HAP-1 (cell line): ENCODE measurements around the gene NPC1.
"Not testable (repeated sequence)": the region's sequence is repeated elsewhere in the genome, so short reads cannot be mapped to it uniquely, and the experiment has no call there.

ENCODE experiments used
- DNase-seq, 2 experiments: peaks; one replicate each; pipeline ENCODE4 v3.0.0-alpha.2; 2016 to 2020; ENCODE audit warnings: low spot score in 2 of 2
- H3K27me3 ChIP-seq: fragments of 250-450 bp; sonication (Bioruptor Pico); 2 replicates; pipeline ENCODE4 v1.5.1; 2020; ENCODE audit warnings: low read depth, mild to moderate bottlenecking, moderate library complexity
- H3K36me3 ChIP-seq: fragments of 250-450 bp; sonication (Bioruptor Pico); replicated peaks from 2 replicates; pipeline ENCODE4 v1.5.1; 2020; ENCODE audit warnings: mild to moderate bottlenecking
- H3K4me1 ChIP-seq: fragments of 250-450 bp; sonication (Bioruptor Pico); 2 replicates; pipeline ENCODE4 v1.5.1; 2020; ENCODE audit warnings: mild to moderate bottlenecking
- H3K4me3 ChIP-seq: fragments of 250-450 bp; sonication (Bioruptor Pico); 2 replicates; pipeline ENCODE4 v1.5.1; 2020; ENCODE audit warnings: mild to moderate bottlenecking, moderate library complexity
- H3K9me3 ChIP-seq: fragments of 250-450 bp; sonication (Bioruptor Pico); 2 replicates; pipeline ENCODE4 v1.5.1; 2020; ENCODE audit warnings: mild to moderate bottlenecking, moderate library complexity
- in situ Hi-C: fragments of 300-500 bp; cut with MboI; formaldehyde crosslinking; loops from 3 replicates; pipeline ENCODE4 v1.14.3; 2020; ENCODE audit warnings: low sequenced_read_pairs, inconsistent platforms, mixed read lengths

NPC1 gene

GRCh38 chr18:23565916-23566547 lies 20.3 kb downstream of the NPC1 start:
- no peak for DNase-seq
- Histone ChIP-seq H3K36me3 (peaks cover 40% of the 10 kb centered on the region), H3K4me3 (no peak overlapping the region), H3K4me1 (no peaks in the 10 kb centered on the region), H3K9me3 (no peaks in the 10 kb centered on the region), H3K27me3 (no peaks in the 10 kb centered on the region)
- in situ Hi-C loops, result no loop called here

- Histone ChIP-seq H3K4me1 (no peaks in the 10 kb centered on the region), H3K27me3 (no peaks in the 10 kb centered on the region), H3K36me3 (peaks cover 32% of the 10 kb centered on the region), H3K9me3 (no peaks in the 10 kb centered on the region), H3K4me3 (no peak overlapping the region)
- in situ Hi-C loops, result no loop called here
- no peak for DNase-seq
Observed at GRCh38 chr18:23563377-23564043, 22.8 kb downstream of the NPC1 start.

GRCh38 chr18:23560186-23560585 lies 26.1 kb downstream of the NPC1 start:
- H3K36me3 ChIP-seq, result peaks cover 29% of the 10 kb centered on the region
- H3K27me3 ChIP-seq, result no peaks in the 10 kb centered on the region
- no peak for DNase-seq
- in situ Hi-C loops, result no loop called here
- H3K9me3 ChIP-seq, result no peaks in the 10 kb centered on the region
- no peak overlapping the region for H3K4me3 ChIP-seq
- H3K4me1 ChIP-seq, result no peaks in the 10 kb centered on the region

- H3K4me3 ChIP-seq, H3K27me3 ChIP-seq, H3K9me3 ChIP-seq, H3K4me1 ChIP-seq, DNase-seq, in situ Hi-C loops: not testable (repeated sequence)
- H3K36me3 ChIP-seq, result peaks cover 39% of the 10 kb centered on the region
Observed at GRCh38 chr18:23557511-23557910, 28.8 kb downstream of the NPC1 start.

- in situ Hi-C loops, result no loop called here
- H3K9me3 ChIP-seq, result no peaks in the 10 kb centered on the region
- H3K36me3 ChIP-seq, result peaks cover 46% of the 10 kb centered on the region
- H3K4me1 ChIP-seq, result no peaks in the 10 kb centered on the region
- DNase-seq, result no peak
- no peak overlapping the region for H3K4me3 ChIP-seq
- no peaks in the 10 kb centered on the region for H3K27me3 ChIP-seq
Observed at GRCh38 chr18:23556145-23556780, 30.0 kb downstream of the NPC1 start.

- Histone ChIP-seq H3K9me3 (no peaks in the 10 kb centered on the region), H3K36me3 (peaks cover 48% of the 10 kb centered on the region), H3K27me3 (no peaks in the 10 kb centered on the region), H3K4me1 (no peaks in the 10 kb centered on the region), H3K4me3 (no peak overlapping the region)
- in situ Hi-C loops, result no loop called here
- no peak for DNase-seq
Observed at GRCh38 chr18:23553887-23554286, 32.4 kb downstream of the NPC1 start.

GRCh38 chr18:23552505-23552904 lies 33.8 kb downstream of the NPC1 start:
- in situ Hi-C loops, result no loop called here
- H3K27me3 ChIP-seq, result no peaks in the 10 kb centered on the region
- no peaks in the 10 kb centered on the region for H3K9me3 ChIP-seq
- peaks cover 46% of the 10 kb centered on the region for H3K36me3 ChIP-seq
- H3K4me3 ChIP-seq, result no peak overlapping the region
- DNase-seq, result no peak
- H3K4me1 ChIP-seq, result no peaks in the 10 kb centered on the region

GRCh38 chr18:23551978-23552377 lies 34.3 kb downstream of the NPC1 start:
- Histone ChIP-seq H3K4me1 (no peaks in the 10 kb centered on the region), H3K4me3 (no peak overlapping the region), H3K36me3 (peaks cover 51% of the 10 kb centered on the region), H3K9me3 (no peaks in the 10 kb centered on the region), H3K27me3 (no peaks in the 10 kb centered on the region)
- DNase-seq, result no peak
- in situ Hi-C loops, result no loop called here

- no peak for DNase-seq
- Histone ChIP-seq H3K27me3 (no peaks in the 10 kb centered on the region), H3K36me3 (peaks cover 57% of the 10 kb centered on the region), H3K4me3 (no peak overlapping the region), H3K4me1 (no peaks in the 10 kb centered on the region), H3K9me3 (no peaks in the 10 kb centered on the region)
- in situ Hi-C loops, result no loop called here
Observed at GRCh38 chr18:23550898-23551297, 35.4 kb downstream of the NPC1 start.

- peaks cover 47% of the 10 kb centered on the region for H3K36me3 ChIP-seq
- in situ Hi-C loops, result no loop called here
Observed at GRCh38 chr18:23548719-23549118, 37.6 kb downstream of the NPC1 start.

GRCh38 chr18:23548275-23548674 lies 38.0 kb downstream of the NPC1 start:
- no peak for DNase-seq
- H3K36me3 ChIP-seq, result peaks cover 42% of the 10 kb centered on the region
- no peaks in the 10 kb centered on the region for H3K4me1 ChIP-seq
- H3K4me3 ChIP-seq, result no peak overlapping the region
- H3K9me3 ChIP-seq, result no peaks in the 10 kb centered on the region
- H3K27me3 ChIP-seq, result no peaks in the 10 kb centered on the region
- in situ Hi-C loops, result no loop called here

More at GRCh38 chr18:23548719-23549118, 37.6 kb downstream of the NPC1 start:
- no peaks in the 10 kb centered on the region for H3K27me3 ChIP-seq
- no peak overlapping the region for H3K4me3 ChIP-seq
- H3K9me3 ChIP-seq, result no peaks in the 10 kb centered on the region
- no peaks in the 10 kb centered on the region for H3K4me1 ChIP-seq
- DNase-seq, result no peak

GRCh38 chr18:23547846-23548245 lies 38.5 kb downstream of the NPC1 start:
- H3K4me1 ChIP-seq, result no peaks in the 10 kb centered on the region
- H3K27me3 ChIP-seq, result no peaks in the 10 kb centered on the region
- no peaks in the 10 kb centered on the region for H3K9me3 ChIP-seq
- H3K36me3 ChIP-seq, result peaks cover 38% of the 10 kb centered on the region
- H3K4me3 ChIP-seq, result no peak overlapping the region
- in situ Hi-C loops, result no loop called here
- no peak for DNase-seq

GRCh38 chr18:23547306-23547705 lies 39.0 kb downstream of the NPC1 start:
- Histone ChIP-seq H3K27me3 (no peaks in the 10 kb centered on the region), H3K36me3 (peaks cover 38% of the 10 kb centered on the region), H3K4me1 (no peaks in the 10 kb centered on the region), H3K4me3 (no peak overlapping the region), H3K9me3 (no peaks in the 10 kb centered on the region)
- no peak for DNase-seq
- in situ Hi-C loops, result no loop called here

GRCh38 chr18:23545247-23545789 lies 41.0 kb downstream of the NPC1 start:
- no peaks in the 10 kb centered on the region for H3K9me3 ChIP-seq
- in situ Hi-C loops, result no loop called here
- peaks cover 39% of the 10 kb centered on the region for H3K36me3 ChIP-seq
- no peaks in the 10 kb centered on the region for H3K4me1 ChIP-seq
- H3K4me3 ChIP-seq, result no peak overlapping the region
- DNase-seq, result no peak
- no peaks in the 10 kb centered on the region for H3K27me3 ChIP-seq
